Measurements from ENCODE around the gene SPEN. TPM values are rescaled to one million over a fixed set of nuclear protein-coding genes. Genes with fewer than 3 reads are reported as not detected.

The SPEN gene
- total and polyA plus RNA-seq, 9 of the 15 experiments (the other 6 are each of a cell fraction or from before 2014, with no cell fraction given), result 5.7 to 87.5 (median 27.2) TPM

- no peak for TF ChIP-seq TFE3 (CRISPR knock-in tag; IDR thresholded peaks at IDR 0.05)
- peak; percentile 71; the same call in 1 of the 2 replicates for TF ChIP-seq HDGF (IDR thresholded peaks at IDR 0.05)
- TF ChIP-seq, protein P1, sequence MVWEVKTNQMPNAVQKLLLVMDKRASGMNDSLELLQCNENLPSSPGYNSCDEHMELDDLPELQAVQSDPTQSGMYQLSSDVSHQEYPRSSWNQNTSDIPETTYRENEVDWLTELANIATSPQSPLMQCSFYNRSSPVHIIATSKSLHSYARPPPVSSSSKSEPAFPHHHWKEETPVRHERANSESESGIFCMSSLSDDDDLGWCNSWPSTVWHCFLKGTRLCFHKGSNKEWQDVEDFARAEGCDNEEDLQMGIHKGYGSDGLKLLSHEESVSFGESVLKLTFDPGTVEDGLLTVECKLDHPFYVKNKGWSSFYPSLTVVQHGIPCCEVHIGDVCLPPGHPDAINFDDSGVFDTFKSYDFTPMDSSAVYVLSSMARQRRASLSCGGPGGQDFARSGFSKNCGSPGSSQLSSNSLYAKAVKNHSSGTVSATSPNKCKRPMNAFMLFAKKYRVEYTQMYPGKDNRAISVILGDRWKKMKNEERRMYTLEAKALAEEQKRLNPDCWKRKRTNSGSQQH (CRISPR knock-in tag; IDR thresholded peaks at IDR 0.05), result peak; percentile 66; the same call in 1 of the 2 replicates
- TF ChIP-seq, protein P2, sequence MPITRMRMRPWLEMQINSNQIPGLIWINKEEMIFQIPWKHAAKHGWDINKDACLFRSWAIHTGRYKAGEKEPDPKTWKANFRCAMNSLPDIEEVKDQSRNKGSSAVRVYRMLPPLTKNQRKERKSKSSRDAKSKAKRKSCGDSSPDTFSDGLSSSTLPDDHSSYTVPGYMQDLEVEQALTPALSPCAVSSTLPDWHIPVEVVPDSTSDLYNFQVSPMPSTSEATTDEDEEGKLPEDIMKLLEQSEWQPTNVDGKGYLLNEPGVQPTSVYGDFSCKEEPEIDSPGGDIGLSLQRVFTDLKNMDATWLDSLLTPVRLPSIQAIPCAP (CRISPR knock-in tag; IDR thresholded peaks at IDR 0.05; ENCODE audit: borderline replicate concordance), result no peak
- peak; percentile 97 for TF ChIP-seq GTF2E2 (tag; IDR thresholded peaks at IDR 0.05)
- 0 out of 4 replicates have a peak, but pooled peaks of 1 of the 2 experiments have one; percentile 6 for TF ChIP-seq RAD21 (CRISPR knock-in tag; conservative IDR thresholded peaks at IDR 0.05 in 1 of 2, IDR thresholded peaks at IDR 0.05 in 1 of 2)
- TF ChIP-seq ZNF384 (IDR thresholded peaks at IDR 0.05; ENCODE audit: low read depth, low read length), result peak; percentile 45
- TF ChIP-seq ZHX1 (conservative IDR thresholded peaks at IDR 0.05; ENCODE audit: low read length), result no peak
- no peak for TF ChIP-seq ZNF445 (CRISPR knock-in tag; IDR thresholded peaks at IDR 0.05; ENCODE audit: low read depth)
- TF ChIP-seq, protein P3, sequence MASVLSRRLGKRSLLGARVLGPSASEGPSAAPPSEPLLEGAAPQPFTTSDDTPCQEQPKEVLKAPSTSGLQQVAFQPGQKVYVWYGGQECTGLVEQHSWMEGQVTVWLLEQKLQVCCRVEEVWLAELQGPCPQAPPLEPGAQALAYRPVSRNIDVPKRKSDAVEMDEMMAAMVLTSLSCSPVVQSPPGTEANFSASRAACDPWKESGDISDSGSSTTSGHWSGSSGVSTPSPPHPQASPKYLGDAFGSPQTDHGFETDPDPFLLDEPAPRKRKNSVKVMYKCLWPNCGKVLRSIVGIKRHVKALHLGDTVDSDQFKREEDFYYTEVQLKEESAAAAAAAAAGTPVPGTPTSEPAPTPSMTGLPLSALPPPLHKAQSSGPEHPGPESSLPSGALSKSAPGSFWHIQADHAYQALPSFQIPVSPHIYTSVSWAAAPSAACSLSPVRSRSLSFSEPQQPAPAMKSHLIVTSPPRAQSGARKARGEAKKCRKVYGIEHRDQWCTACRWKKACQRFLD (CRISPR knock-in tag; IDR thresholded peaks at IDR 0.05), result 0 out of 2 replicates have a peak, but pooled peaks have one; percentile 78
- TF ChIP-seq ZNF589 (CRISPR knock-in tag; IDR thresholded peaks at IDR 0.05; ENCODE audit: low read depth), result peak; percentile 66; the same call in 1 of the 2 replicates
- peak; percentile 93 for TF ChIP-seq TAF7 (tag; IDR thresholded peaks at IDR 0.05)
- TF ChIP-seq LCOR (CRISPR knock-in tag; IDR thresholded peaks at IDR 0.05), result 0 out of 2 replicates have a peak, but pooled peaks have one; percentile 51
- TF ChIP-seq ARNT (IDR thresholded peaks at IDR 0.05), result peak in 1 of 2 experiments; percentile 77; a peak in 2 of 4 replicates
- peak; percentile 22; the same call in 1 of the 2 replicates for TF ChIP-seq SMARCC2 (IDR thresholded peaks at IDR 0.05; ENCODE audit: low read depth)
- no peak for TF ChIP-seq PTBP1 (IDR thresholded peaks at IDR 0.05; ENCODE audit: low read depth, low read length)
- TF ChIP-seq GTF2F1 (IDR thresholded peaks at IDR 0.05; ENCODE audit: low read depth, low read length), result 0 out of 2 replicates have a peak, but pooled peaks have one; percentile 52
- peak; percentile 76 for TF ChIP-seq MYNN (IDR thresholded peaks at IDR 0.05)
- no peak for TF ChIP-seq MYNN (CRISPR knock-in tag; IDR thresholded peaks at IDR 0.05)
Observed at GRCh38 chr1:15885701-15886610, 38.4 kb downstream of the SPEN start (continued).

Data from K562 (cell line).